Measurements from ENCODE around the gene ELOB.

The ELOB gene

DNA sequence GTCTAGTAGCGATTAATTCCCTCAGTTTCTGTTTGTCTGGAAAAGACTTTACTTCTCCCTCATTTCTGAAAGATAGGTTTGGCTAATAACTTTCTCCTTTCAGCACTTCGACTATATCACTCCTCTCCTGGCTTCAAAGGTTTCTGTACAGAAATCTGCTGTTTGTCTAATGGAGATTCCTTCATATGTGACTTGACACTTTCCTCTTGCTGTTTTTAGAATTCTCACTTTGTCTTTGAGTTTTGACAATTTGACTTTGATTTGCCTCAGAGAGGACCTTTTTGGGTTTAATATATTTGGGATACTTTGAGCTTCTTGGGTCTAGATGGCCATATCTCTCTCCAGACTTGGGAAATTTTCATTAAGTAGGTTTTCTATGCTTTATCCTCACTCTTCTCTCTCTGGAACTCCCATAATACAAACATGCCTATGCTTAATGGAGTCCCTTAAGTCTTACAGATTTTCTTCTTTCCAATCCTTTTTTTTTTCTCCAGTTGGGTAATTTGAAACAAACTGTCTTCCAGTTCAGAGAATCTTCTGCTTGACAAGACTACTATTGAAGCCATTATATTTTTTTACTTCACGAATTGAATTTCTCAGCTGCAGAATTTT is 32.2 kb upstream of the ELOB start:
- no peak for DNase-seq

DNA sequence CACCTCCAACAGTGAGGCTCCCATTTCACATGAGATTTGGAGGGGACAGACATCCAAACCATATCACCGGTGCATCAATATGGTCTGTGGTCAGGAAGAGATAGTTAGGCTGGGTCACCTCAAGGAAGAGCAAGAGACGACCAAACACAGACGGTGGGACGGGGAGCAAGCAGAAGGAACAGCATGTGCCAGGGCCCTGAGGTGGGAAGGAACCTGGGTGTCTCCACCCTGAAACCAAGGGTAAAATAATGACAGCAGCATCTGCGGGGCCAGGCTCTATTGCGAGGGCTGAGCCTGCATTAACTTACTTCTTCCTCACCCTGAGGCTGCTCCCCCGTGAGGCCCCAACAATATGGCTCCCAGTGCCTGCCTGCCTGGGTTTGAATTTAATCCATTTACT is 31.1 kb upstream of the ELOB start:
- no peak for DNase-seq

DNA sequence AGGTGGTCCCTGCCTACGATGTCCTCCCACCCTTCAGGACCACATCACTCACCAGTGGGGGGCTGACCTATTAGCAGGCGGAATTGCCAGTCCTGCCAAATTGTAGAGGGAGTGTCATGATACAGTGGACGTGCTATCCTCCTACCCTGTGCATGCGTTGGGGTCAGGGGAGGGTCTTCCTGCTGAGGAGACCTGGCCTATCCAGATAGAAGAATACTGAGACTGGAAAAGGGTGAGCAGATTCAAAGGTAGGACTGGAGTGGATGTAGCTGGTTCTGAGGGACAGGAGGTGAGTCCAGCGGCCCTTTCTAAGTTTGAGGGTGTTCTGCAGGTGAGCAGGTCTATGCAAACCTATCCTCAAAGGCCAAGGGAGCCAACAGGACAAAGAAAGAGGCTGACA is 29.2 kb upstream of the ELOB start:
- DNase-seq = no peak

- DNase-seq = no peak
Observed at GRCh38 chr16:2804728-2805127, 27.6 kb upstream of the ELOB start.

- no peak for DNase-seq
Observed at GRCh38 chr16:2803545-2804195, 26.6 kb upstream of the ELOB start.

DNA sequence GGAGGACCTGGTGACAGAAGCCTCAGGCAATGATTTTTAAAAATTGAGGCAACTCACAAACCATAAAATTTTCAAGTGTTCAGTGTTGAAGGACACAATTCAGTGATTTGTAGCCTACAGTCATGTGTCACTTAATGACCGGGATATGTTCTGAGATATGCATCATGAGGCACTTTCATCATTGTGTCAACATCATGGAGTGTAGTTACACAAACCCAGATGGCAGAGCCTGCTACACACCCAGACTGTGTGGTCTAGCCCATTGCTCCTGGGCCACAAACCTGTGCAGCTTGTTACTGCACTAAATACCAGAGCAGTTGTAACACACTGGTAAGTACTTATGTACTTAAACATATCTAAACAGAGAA is 22.8 kb upstream of the ELOB start:
- DNase-seq = peak; percentile 50

DNA sequence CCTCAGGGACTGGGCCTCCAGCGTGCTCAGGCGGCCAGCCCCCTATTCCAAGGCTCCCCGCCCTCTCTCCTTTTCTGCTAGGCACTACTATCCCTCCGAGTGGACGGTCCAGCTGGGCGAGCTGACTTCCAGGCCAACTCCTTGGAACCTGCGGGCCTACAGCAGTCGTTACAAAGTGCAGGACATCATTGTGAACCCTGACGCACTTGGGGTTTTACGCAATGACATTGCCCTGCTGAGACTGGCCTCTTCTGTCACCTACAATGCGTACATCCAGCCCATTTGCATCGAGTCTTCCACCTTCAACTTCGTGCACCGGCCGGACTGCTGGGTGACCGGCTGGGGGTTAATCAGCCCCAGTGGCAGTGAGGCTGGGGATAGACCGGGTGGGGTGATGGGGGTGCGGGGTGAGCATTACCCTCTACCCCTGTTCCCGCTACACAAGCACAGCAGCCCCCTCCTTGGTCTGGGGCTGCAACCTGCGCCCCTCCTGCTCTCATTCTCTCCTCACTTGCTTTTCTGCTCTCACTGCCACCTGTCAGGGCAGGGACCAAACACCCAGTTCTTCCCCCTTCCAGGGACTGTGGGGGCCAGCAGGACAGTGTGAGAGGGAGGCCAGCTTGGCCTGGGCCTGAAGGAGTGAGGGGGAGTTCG is 22.3 kb upstream of the ELOB start:
- no peak for DNase-seq

DNA sequence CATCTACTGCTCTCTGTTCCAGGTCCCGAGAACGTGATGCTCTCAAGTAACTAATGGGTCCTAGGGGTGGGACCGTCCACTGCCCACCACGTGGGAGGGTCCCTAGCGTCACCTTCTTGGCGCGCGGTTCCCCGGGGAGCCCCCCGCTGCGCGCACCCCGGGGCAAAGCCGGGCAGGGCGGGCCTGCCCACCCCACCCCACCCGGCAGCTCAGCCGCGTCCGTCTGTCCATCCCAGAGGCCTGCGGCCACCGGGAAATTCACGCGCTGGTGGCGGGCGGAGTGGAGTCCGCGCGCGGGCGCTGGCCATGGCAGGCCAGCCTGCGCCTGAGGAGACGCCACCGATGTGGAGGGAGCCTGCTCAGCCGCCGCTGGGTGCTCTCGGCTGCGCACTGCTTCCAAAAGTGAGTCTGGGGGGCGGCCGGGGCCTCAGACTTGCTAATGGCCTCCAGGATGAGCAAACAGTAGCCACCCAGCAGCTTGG is 21.7 kb upstream of the ELOB start:
- no peak for DNase-seq

DNA sequence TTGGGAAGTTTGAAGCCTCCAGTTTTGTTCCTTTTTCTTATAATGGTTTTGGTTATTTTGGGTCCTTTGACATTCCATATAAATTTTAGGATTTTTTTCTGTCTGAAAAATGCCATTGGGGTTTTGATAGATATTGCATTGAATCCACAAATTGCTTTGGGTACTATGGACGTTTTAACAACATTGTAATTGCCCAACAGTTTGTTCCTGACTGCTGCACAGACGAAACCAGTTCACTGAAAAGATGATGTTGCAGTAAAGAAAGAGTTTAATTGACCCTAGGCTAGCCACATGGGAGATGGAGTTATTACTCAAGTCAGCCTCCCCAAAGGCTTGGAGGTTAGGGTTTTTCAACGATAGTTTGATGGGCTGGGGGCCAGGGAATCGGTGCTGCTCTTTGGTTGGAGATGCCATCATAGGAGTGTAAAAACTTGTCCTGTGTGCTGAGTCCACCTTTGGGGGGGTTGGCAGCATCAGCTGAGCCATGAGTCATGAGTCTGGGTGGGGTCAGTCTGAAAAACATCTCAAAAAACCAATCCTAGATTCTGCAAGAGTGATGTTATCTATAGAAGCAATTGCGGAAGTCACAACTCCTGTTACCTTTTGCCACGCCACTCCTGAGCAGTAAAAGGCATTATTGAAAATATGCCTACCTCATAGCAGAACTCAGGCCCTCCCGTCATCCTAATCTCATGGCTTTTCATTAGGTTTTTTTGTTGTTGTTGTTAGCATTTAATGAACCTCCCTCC is 18.5 kb upstream of the ELOB start:
- DNase-seq = peak; percentile 20

GRCh38 chr16:2792940-2793339 is 15.9 kb upstream of the ELOB start:
- DNase-seq = no peak

DNA sequence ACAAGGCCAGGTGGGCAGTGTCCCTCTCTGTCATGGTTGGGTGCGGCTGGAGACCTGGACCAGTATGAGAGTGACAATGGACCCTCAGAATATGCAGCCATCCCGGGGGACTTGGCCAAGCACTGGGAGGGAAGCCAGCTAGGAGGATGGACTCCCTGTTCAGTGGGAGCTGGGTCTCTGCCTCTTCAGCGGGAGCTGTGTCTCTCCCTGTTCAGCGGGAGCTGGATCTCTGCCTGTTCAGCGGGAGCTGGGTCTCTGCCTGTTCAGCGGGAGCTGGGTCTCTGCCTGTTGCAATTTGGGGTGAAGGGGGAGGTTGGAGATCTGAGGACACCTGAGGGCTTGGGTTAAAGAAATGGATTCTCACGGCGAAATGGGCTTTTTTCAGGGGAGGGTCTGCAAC is 14.1 kb upstream of the ELOB start:
- no peak for DNase-seq

DNA sequence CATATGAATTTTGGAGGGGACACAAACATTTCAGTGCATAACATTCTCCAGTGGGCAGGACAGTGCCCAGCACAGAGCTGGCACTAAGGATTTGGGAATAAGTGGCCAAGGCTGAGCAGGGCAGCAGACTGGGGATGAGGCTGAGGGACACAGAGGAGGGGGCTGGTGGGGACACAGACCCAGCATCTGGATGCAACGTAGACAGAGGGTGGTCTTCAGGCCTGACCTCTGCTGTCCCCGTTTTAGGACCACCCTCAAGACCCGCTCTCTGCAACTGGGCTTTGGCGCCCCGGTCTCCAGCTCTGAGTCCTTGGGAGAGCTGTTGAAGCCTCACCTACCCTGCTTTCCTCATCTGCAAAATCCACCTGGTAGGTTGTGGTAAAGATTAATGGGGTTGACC is 13.6 kb upstream of the ELOB start:
- DNase-seq = no peak

DNA sequence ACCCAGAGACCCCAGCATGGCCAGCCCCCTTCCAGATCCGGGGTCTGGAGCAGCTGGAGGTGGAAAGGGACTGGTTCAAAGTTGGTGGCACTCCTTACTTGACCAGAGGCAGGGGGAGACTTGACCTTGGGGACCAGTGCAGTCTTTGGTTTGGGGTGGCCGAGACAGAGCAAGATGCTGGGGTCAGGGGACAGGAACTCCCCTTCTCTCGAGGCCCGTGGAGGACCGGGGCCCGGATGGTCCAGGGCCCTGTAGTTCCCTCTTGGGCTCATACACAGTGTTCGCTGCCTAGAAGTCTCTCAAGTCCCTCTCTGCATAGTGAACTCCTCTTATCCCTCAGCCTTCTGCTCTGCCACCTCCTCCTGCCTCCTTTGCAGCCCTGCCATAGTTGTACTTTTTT is 10.9 kb upstream of the ELOB start:
- no peak for DNase-seq

DNA sequence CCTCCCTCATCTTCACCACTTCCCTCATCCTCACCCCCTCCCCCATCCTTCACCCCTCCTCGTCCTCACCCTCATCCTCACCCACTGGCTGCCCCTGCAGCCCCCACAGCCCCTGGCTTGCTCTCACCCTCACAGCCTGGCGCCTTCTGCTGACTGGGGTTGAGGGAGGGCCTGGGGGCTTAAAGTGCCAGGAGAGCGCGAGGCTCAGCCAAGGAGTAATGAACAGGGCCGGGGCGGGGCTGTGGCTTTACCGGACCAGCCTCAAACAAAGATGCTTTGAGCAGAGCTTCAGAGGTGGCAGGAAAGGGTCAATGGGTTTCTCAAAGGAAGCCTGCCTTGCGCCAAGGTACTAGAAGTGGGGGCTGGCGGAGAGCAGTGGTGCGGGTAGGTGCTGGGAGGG is 10.3 kb upstream of the ELOB start, which contains the start of gene PRSS33:
PRSS33 (minus strand) TSS at position 155 of the 400 bp plus-strand sequence. CDS start 1,013 bp downstream, outside the sequence.
- no peak for DNase-seq

DNA sequence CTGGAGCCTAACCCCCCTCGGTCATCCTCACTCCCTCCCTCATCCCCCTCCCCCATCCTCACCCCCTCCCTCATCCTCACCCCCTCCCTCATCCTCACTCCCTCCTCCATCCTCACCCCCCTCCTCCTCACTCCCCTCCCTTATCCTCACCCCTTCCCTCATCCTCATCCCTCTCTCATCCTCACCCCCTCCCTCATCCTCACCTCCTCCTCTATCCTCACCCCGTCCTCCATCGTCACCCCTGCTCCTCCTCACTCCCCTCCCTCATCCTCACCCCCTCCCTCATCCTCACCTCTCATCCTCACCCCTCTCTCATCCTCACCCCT is 9.7 kb upstream of the ELOB start:
- DNase-seq = no peak

GRCh38 chr16:2786061-2786825 is 9.2 kb upstream of the ELOB start:
- DNase-seq = no peak

DNA sequence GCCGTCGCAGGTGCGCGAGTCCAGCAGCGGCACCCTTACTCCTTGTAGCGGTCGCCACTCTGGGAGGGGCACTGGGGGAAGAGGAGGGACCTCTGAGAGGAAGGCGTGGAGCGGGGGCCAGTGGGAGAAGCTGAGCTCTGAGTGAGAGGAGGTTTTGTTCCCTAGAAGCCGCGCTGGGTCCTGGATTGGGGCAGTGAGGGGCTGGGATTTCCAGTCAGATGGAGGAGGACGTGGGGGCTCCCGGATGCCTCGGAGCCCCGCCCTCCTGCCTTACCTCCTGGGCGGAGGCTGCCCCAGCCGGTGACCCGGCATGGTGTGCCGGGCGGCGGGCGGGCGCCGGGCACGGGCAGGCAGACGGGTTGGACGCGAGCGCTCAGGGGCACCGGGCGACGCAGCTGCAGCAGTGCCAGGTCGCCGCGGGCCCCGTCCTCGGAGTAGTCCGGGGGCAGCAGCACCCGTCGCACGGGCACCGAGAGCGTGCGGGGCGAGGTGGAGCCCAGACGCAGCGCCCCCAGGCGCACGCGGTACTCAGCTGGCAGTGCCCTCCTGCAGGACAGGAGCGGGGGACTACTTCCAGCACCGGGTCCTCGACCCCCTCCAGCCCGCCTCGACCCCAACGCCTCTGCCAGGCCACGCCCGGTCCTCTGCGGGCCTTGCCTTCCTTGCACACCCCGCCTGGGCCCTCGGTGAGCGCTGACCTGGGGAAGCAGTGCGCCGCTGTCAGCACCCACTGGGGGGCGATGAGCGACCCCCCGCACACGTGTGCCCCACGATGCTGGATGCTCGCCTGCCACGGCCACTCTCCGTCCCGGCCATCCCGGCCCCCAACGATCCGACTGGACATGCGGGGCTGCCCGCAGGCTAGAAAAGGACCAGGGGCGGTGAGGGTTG is 8.3 kb upstream of the ELOB start:
- no peak for DNase-seq

- no peak for DNase-seq
Observed at GRCh38 chr16:2784358-2785100, 7.4 kb upstream of the ELOB start.

GRCh38 chr16:2783581-2784357 is 6.7 kb upstream of the ELOB start:
- no peak for DNase-seq

GRCh38 chr16:2782583-2783351 is 5.7 kb upstream of the ELOB start:
- DNase-seq = no peak
